Measurements from ENCODE around the gene SLAMF7. TPM values are rescaled to one million over a fixed set of nuclear protein-coding genes. Genes with fewer than 3 reads are reported as not detected.

Gene SLAMF7
- total and polyA plus RNA-seq, 9 donors, result 0.09 to 0.49 (median 0.29) TPM

DNA sequence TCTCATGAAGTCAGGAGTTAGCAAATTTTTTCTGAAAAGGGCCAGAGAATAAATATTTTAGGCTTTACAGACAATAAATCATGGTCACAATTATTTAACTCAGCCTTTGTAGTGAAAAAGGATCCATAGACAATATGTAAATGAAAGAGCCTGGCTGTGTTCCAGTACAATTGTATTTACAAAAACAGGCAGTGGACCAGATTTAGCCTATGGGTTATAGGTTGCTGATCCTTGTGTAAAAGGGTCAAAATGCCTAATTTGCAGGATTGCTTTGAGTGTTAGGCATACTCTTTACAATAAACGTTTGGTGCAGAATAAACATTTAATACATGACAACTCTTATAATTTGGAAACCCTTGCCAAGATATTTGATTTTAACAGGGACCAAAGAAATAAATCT lies 6.5 kb downstream of the SLAMF7 start:
- H3K4me1 ChIP-seq (ENCODE audit: control insufficient read depth, insufficient read depth, low read length), result no peaks in the 10 kb centered on the region
- H3K27me3 ChIP-seq (ENCODE audit: control insufficient read depth, insufficient read depth, low read length), result peaks cover 2% of the 10 kb centered on the region
- no CpG with 5 or more reads among the region's 1 CpG for WGBS (ENCODE audit: insufficient coverage)
- H3K9me3 ChIP-seq (replicated peaks; ENCODE audit: control insufficient read depth, low read depth, low read length), result no peaks in the 10 kb centered on the region
- no peaks in the 10 kb centered on the region for H3K36me3 ChIP-seq (ENCODE audit: control insufficient read depth, insufficient read depth, low read length)
- no peak for DNase-seq
- H3K4me3 ChIP-seq (ENCODE audit: low read length), result no peak overlapping the region
- no peak overlapping the region for H3K27ac ChIP-seq (ENCODE audit: low read length)

DNA sequence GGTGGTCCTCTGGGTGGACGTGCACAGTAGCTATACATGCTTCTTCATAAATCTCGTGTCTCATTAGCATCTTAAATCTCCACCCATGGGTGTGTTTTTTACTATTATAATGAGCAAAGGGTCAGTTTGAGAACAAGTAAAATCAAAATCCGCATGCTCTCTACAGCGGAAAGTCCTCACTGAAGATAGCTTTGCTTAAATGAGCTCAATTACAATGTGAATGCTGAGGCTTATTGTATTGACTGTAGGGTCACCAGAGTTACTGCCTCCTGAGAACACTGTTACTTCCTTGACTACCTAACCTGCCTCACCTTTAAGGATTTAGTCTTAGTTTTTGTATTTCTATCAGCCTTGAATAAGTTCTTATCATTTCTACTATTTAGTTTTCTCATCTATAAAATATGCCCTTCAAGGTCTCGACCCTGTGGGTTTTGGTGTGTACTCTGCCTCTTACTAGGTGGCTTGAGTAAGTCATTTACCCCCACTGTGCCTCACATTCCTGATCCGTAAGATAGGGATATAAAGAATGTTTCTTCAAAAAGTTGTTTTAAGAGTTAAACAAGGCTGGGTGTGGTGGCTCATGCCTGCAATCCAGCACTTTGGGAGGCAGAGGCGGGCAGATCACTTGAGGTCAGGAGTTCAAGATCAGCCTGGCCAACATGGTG lies 7.9 kb downstream of the SLAMF7 start:
- Histone ChIP-seq H3K4me1 (ENCODE audit: control insufficient read depth, insufficient read depth, low read length) (no peaks in the 10 kb centered on the region), H3K36me3 (ENCODE audit: control insufficient read depth, insufficient read depth, low read length) (no peaks in the 10 kb centered on the region), H3K27me3 (ENCODE audit: control insufficient read depth, insufficient read depth, low read length) (peaks cover 2% of the 10 kb centered on the region), H3K27ac (ENCODE audit: low read length) (no peak overlapping the region), H3K4me3 (ENCODE audit: low read length) (no peak overlapping the region), H3K9me3 (replicated peaks; ENCODE audit: control insufficient read depth, low read depth, low read length) (no peaks in the 10 kb centered on the region)
- WGBS (ENCODE audit: insufficient coverage), result no CpG with 5 or more reads among the region's 7 CpGs
- DNase-seq, result no peak

DNA sequence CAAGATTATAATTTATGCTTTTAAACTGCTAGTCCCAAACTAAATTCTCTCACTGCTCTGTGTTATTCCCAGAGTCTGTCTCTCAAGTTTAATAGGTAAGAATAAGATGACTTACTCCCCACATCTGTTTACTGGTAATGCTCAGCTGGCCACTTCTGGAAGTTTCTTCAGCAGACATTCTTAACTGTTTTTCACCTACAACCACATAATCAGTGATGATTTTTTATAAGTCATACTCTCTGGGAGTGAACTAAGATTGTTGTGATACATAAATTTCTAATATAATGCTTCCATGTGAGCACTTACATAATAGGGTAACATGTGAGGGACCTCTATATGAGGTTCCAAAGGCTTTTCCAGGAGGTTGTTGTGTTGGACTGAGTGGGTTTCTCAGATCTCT lies 8.7 kb downstream of the SLAMF7 start:
- no peaks in the 10 kb centered on the region for H3K9me3 ChIP-seq (replicated peaks; ENCODE audit: control insufficient read depth, low read depth, low read length)
- H3K4me3 ChIP-seq (ENCODE audit: low read length), result no peak overlapping the region
- H3K27me3 ChIP-seq (ENCODE audit: control insufficient read depth, insufficient read depth, low read length), result peaks cover 1% of the 10 kb centered on the region
- H3K27ac ChIP-seq (ENCODE audit: low read length), result no peak overlapping the region
- H3K4me1 ChIP-seq (ENCODE audit: control insufficient read depth, insufficient read depth, low read length), result no peaks in the 10 kb centered on the region
- no peaks in the 10 kb centered on the region for H3K36me3 ChIP-seq (ENCODE audit: control insufficient read depth, insufficient read depth, low read length)
- DNase-seq, result no peak

DNA sequence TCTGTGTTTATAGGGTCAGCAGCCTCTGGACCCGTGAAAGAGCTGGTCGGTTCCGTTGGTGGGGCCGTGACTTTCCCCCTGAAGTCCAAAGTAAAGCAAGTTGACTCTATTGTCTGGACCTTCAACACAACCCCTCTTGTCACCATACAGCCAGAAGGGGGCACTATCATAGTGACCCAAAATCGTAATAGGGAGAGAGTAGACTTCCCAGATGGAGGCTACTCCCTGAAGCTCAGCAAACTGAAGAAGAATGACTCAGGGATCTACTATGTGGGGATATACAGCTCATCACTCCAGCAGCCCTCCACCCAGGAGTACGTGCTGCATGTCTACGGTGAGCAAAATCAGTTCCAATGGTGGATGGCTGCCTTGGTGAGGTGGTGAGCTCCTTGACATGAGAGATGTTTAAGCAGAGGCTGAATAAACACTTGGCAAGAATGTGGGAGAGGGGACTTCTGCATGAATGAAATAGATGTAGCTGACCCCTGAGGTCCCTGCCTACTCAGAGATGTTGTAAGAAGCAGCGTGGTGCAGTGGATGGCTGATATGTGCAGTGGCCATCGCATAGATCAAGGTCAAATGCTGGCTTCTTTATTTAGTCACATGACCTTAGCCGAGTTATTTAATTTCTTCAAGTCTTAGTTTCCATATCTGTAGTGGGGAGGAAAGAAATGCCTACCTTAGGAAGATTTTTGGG lies 9.3 kb downstream of the SLAMF7 start:
- WGBS (ENCODE audit: insufficient coverage), result 100% methylated on average over 2 of the region's 10 CpGs
- no peaks in the 10 kb centered on the region for H3K9me3 ChIP-seq (replicated peaks; ENCODE audit: control insufficient read depth, low read depth, low read length)
- no peak overlapping the region for H3K4me3 ChIP-seq (ENCODE audit: low read length)
- no peaks in the 10 kb centered on the region for H3K36me3 ChIP-seq (ENCODE audit: control insufficient read depth, insufficient read depth, low read length)
- no peak for DNase-seq
- H3K27me3 ChIP-seq (ENCODE audit: control insufficient read depth, insufficient read depth, low read length), result no peaks in the 10 kb centered on the region
- no peaks in the 10 kb centered on the region for H3K4me1 ChIP-seq (ENCODE audit: control insufficient read depth, insufficient read depth, low read length)
- no peak overlapping the region for H3K27ac ChIP-seq (ENCODE audit: low read length)

DNA sequence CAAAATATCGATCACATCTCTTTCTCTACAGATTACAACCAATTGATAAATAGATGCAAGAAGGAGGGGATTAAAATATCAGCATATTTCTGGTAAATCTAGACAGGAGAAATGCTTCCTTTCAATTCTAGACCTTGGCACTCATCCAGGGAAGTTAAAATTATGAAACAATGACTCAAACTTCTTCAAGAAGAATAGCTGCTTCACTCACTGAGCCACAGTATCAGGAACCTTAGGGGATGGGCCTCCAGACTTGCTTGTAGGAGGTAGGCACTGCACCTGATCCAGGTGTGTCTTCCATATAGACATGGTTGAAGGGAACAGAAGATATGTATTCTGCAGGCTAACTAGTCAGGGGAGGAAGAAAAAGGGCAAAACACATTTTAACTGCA lies 9.8 kb downstream of the SLAMF7 start:
- peak; percentile 19 for DNase-seq
- Histone ChIP-seq H3K27ac (ENCODE audit: low read length) (no peak overlapping the region), H3K4me3 (ENCODE audit: low read length) (no peak overlapping the region), H3K9me3 (replicated peaks; ENCODE audit: control insufficient read depth, low read depth, low read length) (no peaks in the 10 kb centered on the region), H3K4me1 (ENCODE audit: control insufficient read depth, insufficient read depth, low read length) (no peaks in the 10 kb centered on the region), H3K27me3 (ENCODE audit: control insufficient read depth, insufficient read depth, low read length) (no peaks in the 10 kb centered on the region), H3K36me3 (ENCODE audit: control insufficient read depth, insufficient read depth, low read length) (no peaks in the 10 kb centered on the region)
- WGBS (ENCODE audit: insufficient coverage), result no CpG with 5 or more reads among the region's 1 CpG

DNA sequence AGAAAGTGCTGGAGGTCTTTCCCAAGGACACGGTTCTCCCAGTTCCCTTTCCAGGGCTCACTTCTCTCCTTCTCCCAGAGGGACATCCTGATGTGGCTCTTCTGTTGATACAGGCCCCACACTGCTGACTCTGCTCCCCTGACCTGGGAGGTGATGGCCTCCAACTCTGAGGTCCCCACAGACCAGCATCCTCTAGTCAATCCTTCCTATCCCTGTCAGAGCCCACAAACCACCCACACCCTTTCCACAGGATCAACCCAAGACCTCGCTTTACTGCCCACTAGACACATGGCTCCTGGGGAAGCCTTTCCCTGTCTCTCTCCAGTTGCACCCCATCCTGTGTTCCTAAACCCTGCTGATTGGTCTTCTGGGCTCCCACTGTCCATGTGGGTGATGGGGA lies 11.6 kb downstream of the SLAMF7 start:
- no peaks in the 10 kb centered on the region for H3K36me3 ChIP-seq (ENCODE audit: control insufficient read depth, insufficient read depth, low read length)
- no peaks in the 10 kb centered on the region for H3K9me3 ChIP-seq (replicated peaks; ENCODE audit: control insufficient read depth, low read depth, low read length)
- no peaks in the 10 kb centered on the region for H3K4me1 ChIP-seq (ENCODE audit: control insufficient read depth, insufficient read depth, low read length)
- H3K27ac ChIP-seq (ENCODE audit: low read length), result no peak overlapping the region
- WGBS (ENCODE audit: insufficient coverage), result 100% methylated on average over 2 of the region's 2 CpGs
- H3K27me3 ChIP-seq (ENCODE audit: control insufficient read depth, insufficient read depth, low read length), result no peaks in the 10 kb centered on the region
- H3K4me3 ChIP-seq (ENCODE audit: low read length), result no peak overlapping the region
- no peak for DNase-seq

DNA sequence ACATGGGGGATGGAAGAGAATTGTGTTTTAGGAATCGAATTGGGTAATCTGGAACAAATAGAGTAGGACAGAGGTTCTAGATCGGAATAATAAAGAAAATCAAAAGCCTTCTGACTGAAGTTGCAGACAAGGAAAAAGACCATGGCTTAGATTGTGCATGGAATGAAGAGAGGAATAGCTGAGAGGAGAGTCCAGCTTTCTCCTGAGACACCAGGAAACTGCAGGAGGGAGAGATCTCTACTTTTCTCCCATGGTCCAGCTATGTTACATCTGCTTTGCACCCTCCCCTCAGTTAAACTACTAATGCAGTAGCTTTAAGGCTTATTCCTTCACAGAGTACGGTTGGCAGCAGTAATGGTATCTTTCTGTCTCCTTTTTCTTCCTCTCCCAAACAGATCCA lies 13.4 kb downstream of the SLAMF7 start:
- H3K9me3 ChIP-seq (replicated peaks; ENCODE audit: control insufficient read depth, low read depth, low read length), result no peaks in the 10 kb centered on the region
- DNase-seq, result no peak
- 70% methylated on average over 1 of the region's 3 CpGs for WGBS (ENCODE audit: insufficient coverage)
- H3K27me3 ChIP-seq (ENCODE audit: control insufficient read depth, insufficient read depth, low read length), result no peaks in the 10 kb centered on the region
- no peak overlapping the region for H3K4me3 ChIP-seq (ENCODE audit: low read length)
- no peaks in the 10 kb centered on the region for H3K4me1 ChIP-seq (ENCODE audit: control insufficient read depth, insufficient read depth, low read length)
- no peak overlapping the region for H3K27ac ChIP-seq (ENCODE audit: low read length)
- no peaks in the 10 kb centered on the region for H3K36me3 ChIP-seq (ENCODE audit: control insufficient read depth, insufficient read depth, low read length)

DNA sequence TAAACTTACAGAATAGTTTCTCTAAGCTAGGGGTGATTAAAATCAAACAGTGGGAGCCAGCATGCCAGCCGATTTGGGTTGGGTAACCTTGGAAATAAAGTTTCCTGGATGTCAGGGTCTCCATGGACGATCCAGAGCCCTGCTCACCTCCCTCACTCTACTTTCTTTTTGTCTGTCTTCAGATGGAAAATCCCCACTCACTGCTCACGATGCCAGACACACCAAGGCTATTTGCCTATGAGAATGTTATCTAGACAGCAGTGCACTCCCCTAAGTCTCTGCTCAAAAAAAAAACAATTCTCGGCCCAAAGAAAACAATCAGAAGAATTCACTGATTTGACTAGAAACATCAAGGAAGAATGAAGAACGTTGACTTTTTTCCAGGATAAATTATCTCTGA lies 13.9 kb downstream of the SLAMF7 start:
- no peaks in the 10 kb centered on the region for H3K36me3 ChIP-seq (ENCODE audit: control insufficient read depth, insufficient read depth, low read length)
- no peak overlapping the region for H3K4me3 ChIP-seq (ENCODE audit: low read length)
- no peaks in the 10 kb centered on the region for H3K9me3 ChIP-seq (replicated peaks; ENCODE audit: control insufficient read depth, low read depth, low read length)
- no peaks in the 10 kb centered on the region for H3K4me1 ChIP-seq (ENCODE audit: control insufficient read depth, insufficient read depth, low read length)
- no peak overlapping the region for H3K27ac ChIP-seq (ENCODE audit: low read length)
- H3K27me3 ChIP-seq (ENCODE audit: control insufficient read depth, insufficient read depth, low read length), result no peaks in the 10 kb centered on the region
- 64% methylated on average over 2 of the region's 5 CpGs for WGBS (ENCODE audit: insufficient coverage)
- no peak for DNase-seq

DNA sequence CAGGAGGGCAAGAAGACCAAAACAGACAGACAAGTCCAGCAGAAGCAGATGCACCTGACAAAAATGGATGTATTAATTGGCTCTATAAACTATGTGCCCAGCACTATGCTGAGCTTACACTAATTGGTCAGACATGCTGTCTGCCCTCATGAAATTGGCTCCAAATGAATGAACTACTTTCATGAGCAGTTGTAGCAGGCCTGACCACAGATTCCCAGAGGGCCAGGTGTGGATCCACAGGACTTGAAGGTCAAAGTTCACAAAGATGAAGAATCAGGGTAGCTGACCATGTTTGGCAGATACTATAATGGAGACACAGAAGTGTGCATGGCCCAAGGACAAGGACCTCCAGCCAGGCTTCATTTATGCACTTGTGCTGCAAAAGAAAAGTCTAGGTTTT lies 14.5 kb downstream of the SLAMF7 start:
- Histone ChIP-seq H3K4me3 (ENCODE audit: low read length) (no peak overlapping the region), H3K36me3 (ENCODE audit: control insufficient read depth, insufficient read depth, low read length) (no peaks in the 10 kb centered on the region), H3K4me1 (ENCODE audit: control insufficient read depth, insufficient read depth, low read length) (no peaks in the 10 kb centered on the region), H3K9me3 (replicated peaks; ENCODE audit: control insufficient read depth, low read depth, low read length) (no peaks in the 10 kb centered on the region), H3K27me3 (ENCODE audit: control insufficient read depth, insufficient read depth, low read length) (no peaks in the 10 kb centered on the region), H3K27ac (ENCODE audit: low read length) (no peak overlapping the region)
- DNase-seq, result no peak

DNA sequence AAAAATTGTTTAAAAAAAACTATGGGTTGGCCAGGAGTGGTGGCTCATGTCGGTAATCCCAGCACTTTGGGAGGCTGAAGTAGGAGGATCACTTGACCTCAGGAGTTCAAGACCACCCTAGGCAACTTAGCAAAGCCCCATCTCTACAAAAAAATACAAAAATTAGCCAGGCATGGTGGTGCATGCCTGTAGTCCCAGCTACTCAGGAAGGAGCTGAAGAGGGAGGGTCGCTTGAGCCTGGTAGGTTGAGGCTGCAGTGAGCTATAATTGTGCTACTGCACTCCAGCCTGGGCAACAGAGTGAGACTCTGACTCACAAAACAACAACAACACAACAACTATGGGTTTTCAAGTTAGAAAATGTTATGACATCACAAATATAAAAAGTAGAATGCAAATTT lies 16.4 kb downstream of the SLAMF7 start:
- no peaks in the 10 kb centered on the region for H3K9me3 ChIP-seq (replicated peaks; ENCODE audit: control insufficient read depth, low read depth, low read length)
- H3K27me3 ChIP-seq (ENCODE audit: control insufficient read depth, insufficient read depth, low read length), result no peaks in the 10 kb centered on the region
- H3K27ac ChIP-seq (ENCODE audit: low read length), result no peak overlapping the region
- WGBS (ENCODE audit: insufficient coverage), result no CpG with 5 or more reads among the region's 2 CpGs
- no peaks in the 10 kb centered on the region for H3K4me1 ChIP-seq (ENCODE audit: control insufficient read depth, insufficient read depth, low read length)
- no peaks in the 10 kb centered on the region for H3K36me3 ChIP-seq (ENCODE audit: control insufficient read depth, insufficient read depth, low read length)
- H3K4me3 ChIP-seq (ENCODE audit: low read length), result no peak overlapping the region
- no peak for DNase-seq
